ENCODE results near the gene ZMYND8. TPM values are rescaled to one million over a fixed set of nuclear protein-coding genes. Genes with fewer than 3 reads are reported as not detected.
"Not testable (repeated sequence)": the region's sequence is repeated elsewhere in the genome, so short reads cannot be mapped to it uniquely, and the experiment has no call there.

Gene ZMYND8
- total and polyA plus RNA-seq, 2 experiments from 2014 or later, result 10.2 to 12.4 TPM

DNA sequence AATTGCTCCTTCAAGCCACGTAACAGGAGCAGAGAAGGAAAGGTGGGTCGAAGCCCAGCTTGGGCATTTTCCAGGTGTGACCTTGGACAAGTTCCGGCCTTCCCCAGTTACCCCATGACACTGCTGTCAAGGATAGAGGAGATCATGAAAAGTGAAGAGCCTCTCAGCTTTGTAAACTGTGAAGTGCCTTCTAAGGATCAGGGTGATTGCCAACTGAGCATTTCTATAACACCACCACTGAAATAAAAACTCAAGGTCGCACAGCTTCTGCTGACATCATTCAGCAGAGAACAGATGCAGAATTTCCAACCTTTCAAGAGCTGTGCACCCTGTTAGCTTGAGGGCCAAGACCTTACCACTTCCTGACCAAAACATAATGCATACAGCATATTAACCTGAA lies 24.0 kb upstream of the ZMYND8 start:
- 91 to 96% methylated on average over 4 of the region's 4 CpGs for WGBS, 2 experiments (ENCODE audit: low coverage in 1 of 2, low lambda C conversion rate in 2 of 2, missing lambda C conversion rate in 2 of 2)
- Histone ChIP-seq H4K20me1 (ENCODE audit: insufficient read depth) (no peaks in the 10 kb centered on the region), H3K9me2 (ENCODE audit: insufficient read depth) (no peaks in the 10 kb centered on the region), H3K4me2 (ENCODE audit: unreplicated experiment) (no peak overlapping the region), H3K9me3 (ENCODE audit: low read depth) (no peaks in the 10 kb centered on the region), H3K4me3 (no peak overlapping the region), H2AFZ (no peak overlapping the region), H3K27me3 (replicated peaks; ENCODE audit: insufficient read depth) (no peaks in the 10 kb centered on the region), H3K79me2 (ENCODE audit: insufficient read depth) (no peaks in the 10 kb centered on the region), H3F3A (ENCODE audit: insufficient read depth) (no peaks in the 10 kb centered on the region), H3K27ac (peak overlapping the region; percentile 65), H3K36me3 (ENCODE audit: low read depth) (no peaks in the 10 kb centered on the region), H3K9ac (0 out of 2 replicates have a peak overlapping the region, but pooled peaks have one; percentile 17), H3K4me1 (ENCODE audit: insufficient read depth) (peaks cover 29% of the 10 kb centered on the region)
- TF ChIP-seq EZH2 (IDR thresholded peaks at IDR 0.05; ENCODE audit: insufficient read depth, poor library complexity, severe bottlenecking) (no peak), EZH2phosphoT487 (IDR thresholded peaks at IDR 0.05; ENCODE audit: insufficient read depth, low read depth) (no peak)
- DNase-seq, result no peak
- in situ Hi-C loops (cut with MboI), result loop anchor here (10.0 kb wide), 4 partner anchors 106 to 616 kb away; no protein-coding TSS in a partner anchor

GRCh38 chr20:47379433-47380150 lies 23.1 kb upstream of the ZMYND8 start:
- Histone ChIP-seq H3K4me1 (ENCODE audit: insufficient read depth) (peaks cover 26% of the 10 kb centered on the region), H3K27ac (peak overlapping the region; percentile 65), H3K9me3 (ENCODE audit: low read depth) (no peaks in the 10 kb centered on the region), H3F3A (ENCODE audit: insufficient read depth) (no peaks in the 10 kb centered on the region), H3K9ac (no peak overlapping the region), H3K4me2 (ENCODE audit: unreplicated experiment) (no peak overlapping the region), H3K79me2 (ENCODE audit: insufficient read depth) (no peaks in the 10 kb centered on the region), H4K20me1 (ENCODE audit: insufficient read depth) (no peaks in the 10 kb centered on the region), H3K27me3 (replicated peaks; ENCODE audit: insufficient read depth) (no peaks in the 10 kb centered on the region), H2AFZ (0 out of 2 replicates have a peak overlapping the region, but pooled peaks have one; percentile 9), H3K9me2 (ENCODE audit: insufficient read depth) (no peaks in the 10 kb centered on the region), H3K4me3 (no peak overlapping the region), H3K36me3 (ENCODE audit: low read depth) (no peaks in the 10 kb centered on the region)
- 63 to 66% methylated on average over 15 of the region's 15 CpGs for WGBS, 2 experiments (ENCODE audit: low coverage in 1 of 2, low lambda C conversion rate in 2 of 2, missing lambda C conversion rate in 2 of 2)
- TF ChIP-seq EZH2phosphoT487 (IDR thresholded peaks at IDR 0.05; ENCODE audit: insufficient read depth, low read depth), result no peak
- in situ Hi-C loops (cut with MboI), result loop anchor here (10.0 kb wide), 4 partner anchors 105 to 615 kb away; no protein-coding TSS in a partner anchor
- peak; percentile 85 for DNase-seq

- Histone ChIP-seq H3K79me2 (ENCODE audit: insufficient read depth) (no peaks in the 10 kb centered on the region), H3K36me3 (ENCODE audit: low read depth) (no peaks in the 10 kb centered on the region), H3K9ac (no peak overlapping the region), H3F3A (ENCODE audit: insufficient read depth) (no peaks in the 10 kb centered on the region), H3K4me2 (ENCODE audit: unreplicated experiment) (no peak overlapping the region), H3K4me1 (ENCODE audit: insufficient read depth) (peaks cover 20% of the 10 kb centered on the region), H3K27ac (no peak overlapping the region), H4K20me1 (ENCODE audit: insufficient read depth) (no peaks in the 10 kb centered on the region), H3K9me3 (ENCODE audit: low read depth) (no peaks in the 10 kb centered on the region), H3K27me3 (replicated peaks; ENCODE audit: insufficient read depth) (no peaks in the 10 kb centered on the region), H3K9me2 (ENCODE audit: insufficient read depth) (no peaks in the 10 kb centered on the region), H3K4me3 (no peak overlapping the region), H2AFZ (no peak overlapping the region)
- DNase-seq, result no peak
- in situ Hi-C loops (cut with MboI), result no loop called here
- no peak for TF ChIP-seq EZH2phosphoT487 (IDR thresholded peaks at IDR 0.05; ENCODE audit: insufficient read depth, low read depth)
- no peak for TF ChIP-seq EZH2 (IDR thresholded peaks at IDR 0.05; ENCODE audit: insufficient read depth, poor library complexity, severe bottlenecking)
- WGBS, 2 experiments (ENCODE audit: low coverage in 1 of 2, low lambda C conversion rate in 2 of 2, missing lambda C conversion rate in 2 of 2), result 77 to 85% methylated on average over 3 to 4 of the region's 4 CpGs
These were observed 20.7 kb upstream of the ZMYND8 start for GRCh38 chr20:47377122-47377722.

DNA sequence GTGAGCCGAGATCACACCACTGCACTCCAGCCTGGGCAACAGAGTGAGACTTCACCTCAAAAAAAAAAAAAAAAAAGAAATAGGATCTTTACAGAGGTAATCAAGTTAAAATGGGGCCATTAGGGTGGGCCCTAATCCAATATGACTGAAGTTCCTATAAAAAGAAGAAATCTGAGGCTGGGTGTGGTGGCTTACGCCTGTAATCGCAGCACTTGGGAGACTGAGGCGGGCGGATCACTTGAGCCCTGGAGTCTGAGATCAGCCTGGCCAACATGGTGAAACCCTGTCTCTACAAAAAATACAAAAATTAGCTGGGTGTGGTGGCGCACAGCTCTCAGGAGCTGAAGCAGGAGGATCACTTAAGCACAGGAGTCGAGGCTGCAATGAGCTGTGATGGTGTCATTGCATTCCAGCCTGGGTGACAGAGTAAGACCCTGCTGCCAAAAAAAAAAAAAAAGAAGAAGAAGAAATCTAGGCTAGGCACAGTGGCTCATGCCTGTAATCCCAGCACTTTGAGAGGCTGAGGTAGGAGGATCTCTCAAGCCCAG lies 19.7 kb upstream of the ZMYND8 start:
- H3K4me3 ChIP-seq; in situ Hi-C loops (cut with MboI); H3K9me3 ChIP-seq (ENCODE audit: low read depth); H3K27ac ChIP-seq; H3K4me2 ChIP-seq (ENCODE audit: unreplicated experiment); H3K9ac ChIP-seq; H3K79me2 ChIP-seq (ENCODE audit: insufficient read depth); H3F3A ChIP-seq (ENCODE audit: insufficient read depth); H3K36me3 ChIP-seq (ENCODE audit: low read depth); H3K9me2 ChIP-seq (ENCODE audit: insufficient read depth); H4K20me1 ChIP-seq (ENCODE audit: insufficient read depth); H3K27me3 ChIP-seq (replicated peaks; ENCODE audit: insufficient read depth): not testable (repeated sequence)
- Histone ChIP-seq H2AFZ (peak overlapping the region; percentile 31; the same call in 1 of the 2 replicates), H3K4me1 (ENCODE audit: insufficient read depth) (peaks cover 20% of the 10 kb centered on the region)
- WGBS, 2 experiments (ENCODE audit: low coverage in 1 of 2, low lambda C conversion rate in 2 of 2, missing lambda C conversion rate in 2 of 2), result 55 to 63% methylated on average over 7 of the region's 7 CpGs
- DNase-seq, result peak; percentile 56

- H3K9me2 ChIP-seq (ENCODE audit: insufficient read depth); H3K9ac ChIP-seq; H3K79me2 ChIP-seq (ENCODE audit: insufficient read depth); H3K36me3 ChIP-seq (ENCODE audit: low read depth); H3K4me1 ChIP-seq (ENCODE audit: insufficient read depth); H3F3A ChIP-seq (ENCODE audit: insufficient read depth); H3K27me3 ChIP-seq (replicated peaks; ENCODE audit: insufficient read depth); in situ Hi-C loops (cut with MboI); H3K4me2 ChIP-seq (ENCODE audit: unreplicated experiment); H3K9me3 ChIP-seq (ENCODE audit: low read depth); H3K4me3 ChIP-seq; H3K27ac ChIP-seq; DNase-seq; H4K20me1 ChIP-seq (ENCODE audit: insufficient read depth); H2AFZ ChIP-seq: not testable (repeated sequence)
- WGBS, 2 experiments (ENCODE audit: low coverage in 1 of 2, low lambda C conversion rate in 2 of 2, missing lambda C conversion rate in 2 of 2), result 81 to 89% methylated on average over 8 of the region's 8 CpGs
These were observed 17.6 kb upstream of the ZMYND8 start for GRCh38 chr20:47374121-47374520.

All from GM23248 (cell line).